RPMI8226 (cell line): ENCODE data around the gene SLC39A12.

ENCODE experiments used
- DNase-seq: peaks from one replicate; pipeline ENCODE4 v3.0.0-alpha.2; 2015

Gene SLC39A12

GRCh38 chr10:17965649-17966235 is 14.0 kb downstream of the SLC39A12 start:
- DNase-seq = no peak

DNA sequence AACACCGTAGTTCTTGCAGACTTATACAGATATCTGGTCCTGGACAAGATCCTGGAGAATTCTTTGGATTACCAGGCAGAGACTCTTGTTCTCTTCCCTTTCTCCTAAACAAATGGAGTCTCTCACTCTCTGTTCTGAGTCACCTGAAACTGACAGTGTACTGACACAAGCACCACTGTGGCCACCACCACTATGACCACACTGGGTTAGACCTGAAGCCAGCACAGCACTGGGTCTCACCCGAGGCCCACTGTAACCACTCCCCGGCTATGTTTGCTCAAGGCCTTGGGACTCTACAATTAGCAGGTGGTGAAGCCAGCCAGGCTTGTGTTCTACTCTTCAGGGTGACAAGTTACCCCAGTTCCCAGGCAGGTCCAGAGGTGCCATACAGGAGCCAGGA is 22.8 kb downstream of the SLC39A12 start:
- no peak for DNase-seq

- no peak for DNase-seq
Measured at GRCh38 chr10:17980846-17981565, 29.3 kb downstream of the SLC39A12 start.

DNA sequence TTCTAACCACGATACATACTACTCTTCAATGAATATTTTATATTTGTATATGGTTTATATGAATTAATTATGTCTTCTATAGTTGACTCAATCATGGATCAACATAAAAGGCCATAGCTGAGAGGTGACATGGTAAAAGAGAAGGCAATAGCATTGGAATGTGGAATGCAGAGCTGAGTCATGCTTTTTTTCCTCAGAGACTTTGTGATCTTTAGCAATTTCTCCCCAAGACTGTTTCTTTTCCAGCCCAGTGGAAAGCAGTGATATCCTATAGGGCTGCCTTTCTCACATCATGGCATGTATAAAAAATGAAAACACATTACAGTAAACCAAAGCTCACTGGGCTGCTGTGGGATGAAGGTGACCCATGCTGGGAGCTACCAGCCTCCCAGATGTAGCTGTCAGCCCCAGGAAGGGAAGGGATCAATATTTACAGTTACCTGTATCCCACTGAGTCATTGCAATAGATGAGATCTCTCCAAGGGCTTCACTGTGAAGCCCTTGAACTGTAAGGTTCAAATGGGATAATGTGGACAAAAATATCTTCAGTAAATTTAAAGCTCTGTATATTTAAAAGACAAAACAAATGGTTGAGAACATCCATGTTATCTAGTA is 30.2 kb downstream of the SLC39A12 start:
- DNase-seq = no peak

GRCh38 chr10:17984056-17984455 is 32.3 kb downstream of the SLC39A12 start:
- no peak for DNase-seq

- DNase-seq = no peak
Measured at GRCh38 chr10:17984563-17984962, 32.8 kb downstream of the SLC39A12 start.

GRCh38 chr10:17989908-17990767 is 38.4 kb downstream of the SLC39A12 start:
- DNase-seq = no peak

DNA sequence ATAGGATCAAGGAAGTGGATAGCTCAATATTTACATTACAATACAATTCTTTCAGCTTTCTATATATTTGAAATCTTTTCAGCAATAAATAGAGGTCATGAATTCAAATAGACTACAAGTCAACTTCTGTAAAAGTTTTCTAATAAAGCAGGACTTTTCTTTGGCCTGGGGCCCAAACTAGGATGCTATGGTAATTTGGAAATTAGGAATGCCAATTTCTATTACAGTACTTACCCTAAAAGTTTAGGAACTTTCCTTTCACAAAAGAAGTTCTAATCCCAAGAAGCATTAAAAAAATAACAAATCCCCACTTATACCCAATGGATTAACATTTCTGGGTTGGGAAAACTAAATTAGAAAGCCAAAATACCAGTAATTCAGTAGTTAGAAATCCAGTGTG is 40.5 kb downstream of the SLC39A12 start:
- DNase-seq = no peak

DNA sequence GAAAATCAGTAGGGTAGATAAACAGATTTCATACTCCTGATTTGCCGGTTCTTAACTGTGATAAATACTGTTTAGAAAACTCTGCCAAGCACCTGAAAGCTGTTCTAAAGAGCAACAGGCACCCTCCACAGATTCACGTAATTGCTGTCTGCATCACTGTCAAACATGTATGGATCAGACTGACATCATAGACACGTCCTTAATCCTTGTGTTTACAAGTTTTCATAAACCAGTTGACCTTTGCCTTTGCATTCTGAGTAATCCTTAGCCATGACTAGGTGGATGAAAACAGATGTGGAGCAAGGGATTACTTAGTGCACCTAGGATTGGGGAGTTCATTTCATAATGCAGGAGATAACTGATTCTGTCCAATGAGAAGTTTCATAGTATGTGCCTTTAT is 41.6 kb downstream of the SLC39A12 start:
- DNase-seq = no peak

DNA sequence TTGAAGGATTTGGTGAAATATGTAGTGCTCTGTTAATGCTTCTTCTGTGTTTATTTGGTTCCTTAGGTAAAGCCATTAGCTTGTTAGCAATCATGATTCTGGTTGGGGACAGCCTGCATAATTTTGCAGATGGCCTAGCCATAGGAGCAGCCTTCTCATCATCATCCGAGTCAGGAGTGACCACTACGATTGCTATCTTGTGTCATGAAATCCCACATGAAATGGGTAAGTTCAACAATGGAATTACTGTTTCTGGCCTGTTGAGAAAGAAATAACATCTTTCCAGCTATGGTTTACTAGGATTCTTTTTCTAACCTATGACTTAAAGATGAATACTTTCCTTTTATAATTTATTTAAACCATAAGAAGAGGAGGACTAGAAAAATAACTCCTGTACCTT is 48.9 kb downstream of the SLC39A12 start:
- no peak for DNase-seq

GRCh38 chr10:18005445-18005780 is 53.7 kb downstream of the SLC39A12 start:
- DNase-seq = no peak

DNA sequence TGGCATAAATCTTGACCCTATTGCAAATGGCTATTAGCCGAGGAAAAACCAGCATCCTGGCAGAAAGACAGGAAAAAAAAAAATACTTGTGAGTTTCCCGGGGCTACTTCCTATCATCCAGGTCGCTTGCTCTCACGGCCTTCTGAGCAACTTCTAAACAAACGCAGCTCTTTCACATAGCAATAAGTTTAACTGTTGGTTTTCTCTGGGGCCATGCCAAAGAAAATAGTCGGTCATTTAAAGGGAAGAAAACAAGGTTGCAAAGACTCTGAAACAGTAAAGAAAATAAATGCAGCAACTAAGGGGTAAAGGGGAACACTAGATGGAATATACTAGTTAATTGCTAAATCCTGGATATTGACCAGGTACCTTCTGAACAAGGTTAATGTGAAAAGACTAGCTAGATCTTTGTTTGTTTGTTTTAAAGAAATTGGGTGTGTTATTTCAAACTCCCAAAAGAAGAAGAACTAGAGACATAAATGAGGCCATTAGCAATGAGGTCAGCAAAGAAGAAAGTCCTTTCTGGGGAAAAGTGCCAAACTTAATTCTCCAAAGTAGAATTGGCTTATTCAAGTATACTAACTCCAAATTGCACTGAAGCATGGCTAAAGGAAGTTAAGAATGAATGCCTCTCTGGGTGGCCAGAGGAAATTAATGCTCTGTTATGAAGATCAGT is 54.2 kb downstream of the SLC39A12 start:
- DNase-seq = no peak

DNA sequence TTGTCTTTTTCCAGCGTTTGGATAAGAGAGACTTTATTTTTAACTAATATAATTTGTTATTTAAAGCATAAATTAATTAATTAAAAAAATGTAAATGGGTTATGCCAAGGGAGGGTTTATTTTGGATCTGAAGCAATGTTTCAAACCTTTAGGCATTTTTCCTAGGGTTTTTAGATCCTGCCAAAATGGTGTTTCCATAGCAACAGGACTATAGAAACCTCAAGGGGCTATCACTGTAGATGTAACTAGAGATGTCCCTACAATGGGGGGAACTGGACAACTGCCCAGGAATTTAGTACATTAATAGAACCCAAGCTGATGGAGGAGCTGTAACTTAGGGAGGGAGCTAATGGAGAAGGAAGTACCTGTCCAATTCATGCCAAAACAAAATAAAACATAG is 57.3 kb downstream of the SLC39A12 start:
- no peak for DNase-seq

- no peak for DNase-seq
Measured at GRCh38 chr10:18010050-18010449, 58.3 kb downstream of the SLC39A12 start.

GRCh38 chr10:18020523-18020922 is 68.8 kb downstream of the SLC39A12 start:
- DNase-seq = no peak

DNA sequence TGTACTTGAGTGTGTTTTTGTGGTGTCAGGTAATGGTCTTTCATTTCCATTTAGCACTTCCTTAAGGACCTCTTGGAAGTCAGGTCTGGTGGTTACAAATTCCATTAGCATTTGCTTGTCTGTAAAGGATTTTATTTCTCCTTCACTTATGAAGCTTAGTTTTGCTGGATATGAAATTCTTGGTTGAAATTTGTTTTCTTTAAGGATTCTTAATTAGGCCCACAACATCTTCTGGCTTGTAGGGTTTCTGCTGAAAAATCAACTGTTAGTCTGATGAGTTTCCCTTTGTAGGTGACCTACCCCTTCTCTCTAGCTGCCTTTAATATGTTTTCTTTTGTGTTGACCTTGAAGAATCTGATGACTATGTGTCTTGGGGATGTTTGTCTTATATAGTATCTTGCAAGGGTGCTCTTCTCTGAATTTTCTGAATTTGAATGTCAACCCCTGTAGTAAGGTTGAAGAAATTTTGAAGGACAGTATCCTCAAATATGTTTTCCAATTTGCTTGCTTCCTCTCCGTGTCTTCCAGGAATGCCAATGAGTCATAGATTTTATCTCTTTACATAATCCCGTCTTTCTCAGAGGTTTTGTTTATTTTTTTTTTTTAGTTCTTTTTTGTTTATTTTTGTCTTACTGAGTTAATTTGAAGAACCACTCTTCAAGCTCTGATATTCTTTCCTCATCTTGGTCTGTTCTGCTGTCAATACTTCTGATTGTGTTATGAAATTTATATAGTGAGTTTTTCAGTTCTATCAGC is 70.2 kb downstream of the SLC39A12 start:
- no peak for DNase-seq

DNA sequence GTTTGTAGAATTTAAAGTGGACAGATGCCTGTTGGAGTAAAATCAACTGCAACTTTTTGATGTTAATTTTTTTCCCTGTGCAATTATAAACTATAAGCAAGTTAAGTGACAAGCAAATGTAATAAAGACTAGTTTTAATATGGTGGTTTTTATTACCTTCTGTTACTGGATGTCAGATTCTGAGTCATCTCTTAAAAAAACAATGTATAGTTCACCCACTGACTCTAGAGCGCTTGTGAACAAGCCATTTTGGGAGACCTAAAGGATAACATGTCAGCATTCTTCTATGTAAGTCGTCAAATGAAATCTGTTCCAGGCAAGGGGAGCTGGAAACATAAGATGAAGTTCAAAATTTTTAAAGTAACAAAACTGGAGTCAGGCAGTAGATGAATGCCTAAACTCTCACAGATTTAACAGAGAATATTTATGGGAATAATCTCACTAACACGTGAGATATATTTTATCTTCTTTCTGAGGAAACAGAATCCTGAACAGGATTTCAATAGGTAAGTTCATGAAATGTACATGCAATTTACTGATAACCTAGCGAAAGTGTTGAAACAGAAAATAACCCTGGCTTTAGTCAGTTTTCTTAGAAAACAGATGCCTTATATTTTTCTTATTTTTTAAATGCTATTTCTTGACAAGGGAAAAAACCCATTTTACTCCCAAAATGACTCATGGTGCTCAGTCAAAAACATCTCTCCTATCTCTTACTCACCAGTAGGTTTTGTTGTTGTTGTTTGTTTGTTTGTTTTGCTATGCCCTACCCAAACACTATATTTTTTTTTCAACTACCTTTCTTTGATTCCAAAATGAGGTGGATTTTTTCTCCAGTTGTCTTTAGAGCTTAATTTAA is 91.7 kb downstream of the SLC39A12 start:
- DNase-seq = no peak

- DNase-seq = no peak
Measured at GRCh38 chr10:18044976-18045720, 93.4 kb downstream of the SLC39A12 start.

DNA sequence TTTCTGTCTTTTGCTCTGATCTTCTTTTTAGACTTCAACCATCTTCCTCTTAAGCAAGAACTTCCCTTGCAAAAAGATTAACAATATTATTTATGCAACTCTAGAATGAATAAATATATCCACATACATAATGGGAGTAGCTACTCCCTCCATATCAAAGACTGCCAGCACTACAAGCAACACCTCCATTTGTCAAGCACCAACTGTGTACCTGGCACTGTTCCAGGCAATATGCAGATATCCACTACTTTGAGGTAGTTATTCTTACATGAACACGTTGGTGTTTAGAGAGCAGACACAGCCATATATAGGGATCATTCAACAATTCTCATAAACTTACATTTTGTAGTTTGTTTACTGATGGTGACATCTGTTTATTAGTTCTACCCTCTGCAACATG is 104.9 kb downstream of the SLC39A12 start:
- no peak for DNase-seq

- no peak for DNase-seq
Measured at GRCh38 chr10:18059826-18060559, 108.3 kb downstream of the SLC39A12 start.
